Epidermal melanocyte (primary cell): ENCODE results near the gene ABCB9.

Experiments
- DNase-seq: peaks from one replicate; pipeline ENCODE4 v3.0.0; 2011; ENCODE audit warnings: low spot score; ENCODE audit not compliant: insufficient read length

ABCB9 gene

GRCh38 chr12:122994781-122995502 is 28.7 kb upstream of the ABCB9 start:
- peak; percentile 2 for DNase-seq

- peak; percentile 17 for DNase-seq
These were observed 27.9 kb upstream of the ABCB9 start for GRCh38 chr12:122994140-122994675.

DNA sequence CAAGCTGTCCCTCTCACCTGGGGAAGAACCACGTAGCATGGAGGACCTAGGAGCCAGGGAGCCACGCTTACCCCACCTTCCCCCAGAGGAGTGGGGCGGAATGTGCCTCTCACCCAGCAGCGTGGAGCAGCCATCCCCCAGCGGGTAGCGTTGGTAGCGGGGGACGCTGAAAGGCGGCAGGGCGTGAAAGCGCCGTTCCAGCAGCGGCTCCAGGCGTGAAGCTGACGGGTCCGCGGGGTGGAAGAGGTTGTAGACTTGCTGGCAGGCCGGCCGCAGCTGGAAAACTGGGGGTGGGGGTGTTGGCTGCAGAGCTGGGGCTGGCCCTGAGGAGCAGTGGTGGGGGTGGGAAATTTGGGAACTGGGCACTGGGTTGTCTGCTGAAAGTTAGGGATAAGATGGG is 26.1 kb upstream of the ABCB9 start:
- DNase-seq, result no peak

GRCh38 chr12:122991623-122992275 is 25.5 kb upstream of the ABCB9 start:
- no peak for DNase-seq

DNA sequence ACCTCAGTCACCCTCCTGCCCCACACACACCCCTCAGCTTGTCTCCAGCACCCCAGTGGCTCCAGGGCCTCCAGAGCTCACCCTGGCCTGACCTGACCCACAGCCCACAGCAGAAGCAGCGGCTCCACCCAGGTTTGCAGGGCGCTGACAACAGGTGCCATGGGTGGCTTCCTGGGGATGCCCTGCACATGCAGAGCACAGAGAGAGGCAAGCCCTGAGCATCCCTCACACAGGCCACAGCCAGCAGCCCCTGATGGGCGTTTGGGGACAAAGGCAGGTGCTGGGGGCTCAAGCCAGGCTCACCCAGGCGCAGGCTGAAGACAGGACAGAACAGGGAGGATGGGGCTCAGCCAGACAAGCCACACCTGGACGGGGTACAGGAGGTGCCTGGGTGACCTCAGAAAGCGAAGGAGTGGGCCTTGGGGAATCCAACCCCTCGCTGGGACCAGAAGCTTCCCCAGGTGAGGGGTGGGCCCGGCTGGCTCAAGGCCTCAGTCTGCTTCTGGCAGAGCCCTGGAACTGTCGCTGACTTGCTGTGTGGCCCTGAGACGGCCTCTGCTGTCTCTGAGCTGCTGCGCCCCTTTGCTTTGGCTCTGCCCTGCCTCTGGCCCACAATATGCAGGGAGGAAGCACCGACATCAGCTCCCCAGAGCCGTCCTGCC is 24.8 kb upstream of the ABCB9 start:
- no peak for DNase-seq

DNA sequence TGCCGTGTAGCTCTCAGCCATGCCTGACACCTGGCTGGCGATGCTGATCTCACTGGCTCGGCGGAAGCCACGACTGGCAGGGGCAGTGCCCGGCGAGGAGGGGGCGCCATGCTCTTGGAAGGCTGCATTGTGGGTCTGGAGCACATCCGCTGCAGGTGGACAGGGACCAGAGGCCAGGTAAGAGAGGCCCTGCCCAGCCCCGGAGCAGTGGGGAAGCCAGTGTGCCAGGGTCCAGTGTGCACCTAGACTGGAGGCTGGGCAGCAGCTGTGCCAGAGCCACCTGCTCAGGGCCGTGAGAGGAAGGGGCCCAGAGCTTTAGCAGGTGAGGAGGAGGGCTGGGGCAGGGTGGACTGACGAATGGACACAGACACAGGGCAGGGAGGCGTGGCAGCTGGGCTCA is 24.3 kb upstream of the ABCB9 start:
- no peak for DNase-seq

DNA sequence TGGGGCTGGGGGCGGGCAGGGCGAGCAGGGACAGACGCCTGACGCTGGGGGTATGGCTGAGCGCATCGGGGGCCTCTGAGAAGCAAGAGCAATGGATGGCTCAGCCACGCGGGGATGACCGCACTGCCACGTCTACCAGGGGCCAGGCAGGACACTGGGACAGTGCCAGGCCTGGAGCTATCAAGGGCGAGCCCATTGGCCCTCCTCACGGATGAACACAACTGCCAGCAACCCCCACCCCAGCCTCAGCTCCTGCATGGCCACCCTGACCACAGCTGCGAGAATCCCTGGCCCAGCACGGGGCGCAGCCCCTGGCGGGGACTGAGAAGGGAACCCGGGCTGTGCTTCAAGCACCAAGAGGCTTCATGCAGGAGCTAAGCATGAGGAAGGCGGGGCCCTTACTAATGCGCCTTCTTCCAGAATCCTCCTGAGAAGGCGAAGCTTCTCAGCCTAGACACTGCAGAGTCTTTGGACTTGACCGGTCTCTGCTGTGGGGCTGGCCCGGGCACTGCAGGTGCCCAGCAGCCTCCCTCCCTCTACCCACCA is 23.7 kb upstream of the ABCB9 start:
- DNase-seq, result no peak

DNA sequence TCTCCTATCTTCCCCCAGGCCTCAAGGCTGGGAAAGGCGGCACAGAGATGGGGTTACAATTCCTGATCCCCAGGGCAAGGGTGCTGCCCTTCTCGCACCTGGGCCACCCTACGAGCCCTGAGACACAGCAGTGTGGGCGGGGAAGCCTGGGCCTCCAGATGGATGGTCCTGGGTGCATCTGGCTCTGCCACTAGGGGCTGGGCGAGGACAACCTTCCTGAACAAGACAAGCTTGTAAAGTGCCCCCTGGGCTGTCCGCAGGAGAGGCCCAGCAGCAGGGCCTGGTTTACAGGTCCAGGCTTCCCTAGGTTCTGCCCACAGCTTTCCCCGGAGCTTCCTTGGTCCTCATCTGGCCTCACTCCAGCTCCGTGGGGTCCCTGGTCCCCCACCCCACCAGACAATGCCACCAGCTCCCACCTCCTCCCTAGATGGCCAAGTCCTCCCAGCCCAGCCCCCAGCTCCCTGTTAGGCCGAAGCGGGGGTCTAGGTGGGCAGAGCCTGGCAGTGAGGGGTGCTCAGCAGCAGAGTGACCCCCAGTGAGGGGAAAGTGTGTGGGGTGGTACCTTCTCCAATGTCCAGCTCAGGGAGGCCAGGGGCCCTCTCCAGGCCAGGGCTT is 23.1 kb upstream of the ABCB9 start:
- DNase-seq, result no peak

GRCh38 chr12:122988612-122989212 is 22.4 kb upstream of the ABCB9 start:
- DNase-seq, result no peak

- no peak for DNase-seq
These were observed 21.8 kb upstream of the ABCB9 start for GRCh38 chr12:122988036-122988435.

- no peak for DNase-seq
These were observed 21.1 kb upstream of the ABCB9 start for GRCh38 chr12:122987086-122987951.

DNA sequence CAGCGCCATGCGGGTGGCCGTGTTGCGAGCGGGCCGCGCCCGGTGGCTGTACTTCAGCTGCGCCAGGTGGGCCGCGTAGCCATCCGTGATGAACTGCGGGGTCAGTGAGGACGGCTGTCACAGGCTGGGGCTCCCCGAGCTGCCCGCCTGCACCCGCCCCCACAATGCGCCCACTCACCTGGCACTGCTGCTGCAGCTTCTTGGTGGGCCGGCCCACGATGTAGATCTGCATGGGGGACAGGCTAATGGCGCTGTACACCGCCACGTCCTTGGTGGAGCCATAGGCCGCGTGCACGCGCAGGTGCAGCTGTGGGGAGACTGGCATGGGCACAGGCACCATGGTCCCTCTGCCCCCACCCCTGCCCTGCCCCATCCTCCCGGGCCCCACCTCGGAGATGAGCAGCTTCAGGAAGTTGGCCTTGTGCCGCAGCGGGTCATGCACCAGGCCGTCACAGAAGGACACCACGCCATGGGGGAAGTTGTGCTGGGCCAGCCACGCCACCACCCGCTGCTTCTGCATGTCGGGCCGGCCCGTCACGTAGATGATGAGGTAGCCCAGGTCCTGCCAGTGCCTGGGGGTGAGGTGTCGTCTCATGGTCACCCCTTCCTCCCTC is 20.1 kb upstream of the ABCB9 start:
- DNase-seq, result no peak

GRCh38 chr12:122985338-122986257 is 19.3 kb upstream of the ABCB9 start:
- no peak for DNase-seq

DNA sequence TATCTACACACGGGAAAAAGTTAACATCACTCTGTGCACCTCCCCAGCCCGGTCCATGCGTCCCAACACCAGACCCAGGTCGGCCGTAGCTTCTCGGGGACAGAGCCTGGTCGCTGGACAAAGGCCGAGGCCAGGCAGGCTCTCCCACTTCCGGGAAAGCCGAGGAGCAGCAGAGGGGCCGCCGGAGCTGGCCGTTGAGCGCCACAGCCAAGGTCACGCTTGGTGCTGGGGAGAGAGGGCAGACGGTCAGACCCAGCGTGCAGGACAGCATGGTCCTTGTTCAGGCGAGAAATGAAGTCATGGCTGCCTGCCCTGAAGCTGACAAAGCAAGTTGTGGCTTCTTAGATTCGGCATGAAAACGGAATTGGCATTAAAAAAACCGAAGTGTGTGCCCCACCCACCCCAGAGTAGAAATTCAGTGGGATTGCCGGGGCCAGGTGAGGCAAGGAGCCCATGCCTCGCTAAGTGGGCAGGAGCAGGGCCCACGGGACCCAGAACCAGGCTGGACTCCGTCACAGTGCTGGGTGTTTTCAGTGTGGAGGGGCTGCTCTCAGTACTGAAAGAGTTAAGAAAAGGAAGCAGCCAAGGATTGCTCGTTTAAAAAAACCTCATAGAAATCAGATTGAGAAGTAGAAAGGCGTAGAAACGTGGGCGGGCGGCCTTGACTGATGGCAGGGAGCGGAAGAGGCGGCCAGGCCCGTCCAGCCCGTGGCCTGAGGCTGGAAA is 18.5 kb upstream of the ABCB9 start:
- DNase-seq, result no peak

DNA sequence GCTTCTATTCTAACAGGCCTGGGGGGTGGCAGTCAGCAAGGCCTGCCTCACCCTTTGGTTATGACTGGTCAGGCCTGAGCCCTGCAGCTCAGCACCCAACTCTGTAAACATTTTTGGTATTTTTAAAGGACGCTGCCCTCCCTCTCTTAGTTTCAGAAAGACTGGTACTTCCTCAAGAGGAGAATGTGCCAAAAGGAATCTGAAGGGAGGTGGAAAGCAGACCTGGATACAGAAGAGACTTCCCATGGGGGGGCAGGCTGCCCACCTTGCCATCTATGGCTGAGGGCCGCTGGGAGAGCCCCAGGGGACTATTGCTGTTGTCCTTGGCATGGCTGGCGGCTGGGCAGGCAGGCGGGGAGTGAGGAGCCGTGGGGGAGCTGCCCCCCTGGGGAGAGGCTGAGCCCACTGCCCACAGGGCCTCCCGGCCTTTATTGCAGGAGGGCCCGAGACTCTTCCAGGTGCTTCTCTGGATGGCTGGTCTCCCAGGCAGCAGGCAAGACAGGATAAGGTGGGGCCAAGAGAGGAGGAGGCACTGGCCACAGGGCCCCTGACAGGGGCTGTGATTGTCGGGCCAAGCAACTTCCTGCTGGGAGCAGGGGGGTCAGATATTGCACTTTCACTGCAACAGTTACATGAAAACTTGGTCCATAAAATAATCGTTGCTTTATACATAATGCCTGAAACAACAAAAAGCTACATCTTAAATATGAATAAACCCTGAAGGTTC is 17.7 kb upstream of the ABCB9 start:
- no peak for DNase-seq

DNA sequence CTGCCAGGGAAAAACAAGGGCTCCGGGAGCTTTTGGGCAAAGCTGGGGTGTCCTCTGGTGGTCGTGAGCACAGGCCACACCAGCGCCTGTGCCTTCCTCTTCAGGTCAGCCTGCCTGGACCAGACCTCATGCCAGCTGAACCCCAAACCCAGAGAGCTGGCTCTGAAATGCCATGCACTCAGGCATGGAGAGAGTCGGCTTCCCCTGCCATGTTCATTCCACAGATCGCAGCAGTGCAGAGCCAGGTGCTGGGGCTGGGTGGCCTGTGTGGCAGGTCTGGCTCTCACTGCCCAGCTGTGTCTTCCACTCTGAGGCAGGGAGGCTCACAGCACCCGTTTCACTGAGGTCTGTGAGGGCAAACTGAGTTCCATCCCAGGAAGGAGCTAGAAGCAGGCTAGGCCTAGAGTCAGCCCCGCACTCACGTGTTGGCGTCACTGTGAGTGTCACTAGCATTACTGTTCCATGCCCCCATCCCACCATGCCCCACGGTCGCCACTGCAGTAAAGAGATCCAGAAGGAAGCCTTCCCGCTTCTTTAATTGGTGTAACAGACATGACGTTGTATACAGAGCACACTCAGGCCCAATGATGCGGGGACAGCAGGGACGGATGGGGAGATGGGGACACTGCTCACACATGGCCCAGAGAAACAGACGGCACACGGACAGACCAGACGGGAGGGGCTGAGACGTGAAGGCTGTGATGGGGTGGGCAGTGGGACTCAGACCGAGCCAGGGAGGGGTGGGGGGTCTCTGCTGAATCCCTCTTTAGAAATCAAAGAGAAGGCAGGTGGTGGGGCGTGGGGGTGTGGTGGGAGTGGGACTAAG is 16.9 kb upstream of the ABCB9 start:
- DNase-seq, result no peak

DNA sequence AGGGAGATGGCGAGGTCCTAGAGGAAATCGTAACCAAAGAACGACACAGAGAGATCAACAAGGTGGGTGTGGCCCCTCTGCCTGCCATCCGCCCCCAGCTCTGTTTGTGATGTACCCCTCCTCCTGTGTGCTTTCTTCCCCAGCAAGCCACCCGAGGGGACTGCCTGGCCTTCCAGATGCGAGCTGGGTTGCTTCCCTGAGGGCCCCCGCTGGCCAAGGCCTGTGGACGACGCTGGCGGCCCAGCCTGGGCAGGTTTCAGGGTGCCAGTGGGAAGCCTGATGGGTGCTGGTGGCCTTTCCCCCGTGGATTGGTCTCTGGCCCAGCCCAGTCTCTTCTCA is 16.2 kb upstream of the ABCB9 start:
- DNase-seq, result no peak
